GM19455 (cell line): ENCODE measurements around the gene PLA2G12A.

Experiments used
- ATAC-seq: cut with Tn5 transposase; IDR thresholded peaks from one replicate; pipeline ENCODE4 v1.9.1; 2021; ENCODE audit not compliant: unreplicated experiment

The PLA2G12A gene

GRCh38 chr4:109729718-109730618, at the start of gene PLA2G12A:
Gene PLA2G12A (minus strand): TSS chr4:109730070. CDS start chr4:109729809, 261 bp downstream.
- ATAC-seq = peak; percentile 82

- no peak for ATAC-seq
Measured at GRCh38 chr4:109764789-109765402, 35.0 kb upstream of the PLA2G12A start.

GRCh38 chr4:109764376-109764775, 34.5 kb upstream of the PLA2G12A start:
- no peak for ATAC-seq

- ATAC-seq = peak; percentile 42
Measured at GRCh38 chr4:109760682-109761081, 30.8 kb upstream of the PLA2G12A start.

GRCh38 chr4:109755656-109756055, 25.8 kb upstream of the PLA2G12A start:
- ATAC-seq = no peak

- ATAC-seq = no peak
Measured at GRCh38 chr4:109754093-109754857, 24.4 kb upstream of the PLA2G12A start.

GRCh38 chr4:109752525-109752924, 22.7 kb upstream of the PLA2G12A start:
- ATAC-seq = no peak

- no peak for ATAC-seq
Measured at GRCh38 chr4:109751852-109752251, 22.0 kb upstream of the PLA2G12A start.

- no peak for ATAC-seq
Measured at GRCh38 chr4:109750652-109751244, 20.9 kb upstream of the PLA2G12A start.

GRCh38 chr4:109749388-109750082, 19.7 kb upstream of the PLA2G12A start:
- ATAC-seq = no peak

- ATAC-seq = no peak
Measured at GRCh38 chr4:109748114-109748513, 18.2 kb upstream of the PLA2G12A start.

- ATAC-seq = no peak
Measured at GRCh38 chr4:109746728-109747127, 16.9 kb upstream of the PLA2G12A start.

GRCh38 chr4:109745830-109746229, 16.0 kb upstream of the PLA2G12A start:
- no peak for ATAC-seq

GRCh38 chr4:109739547-109739946, 9.7 kb upstream of the PLA2G12A start:
- no peak for ATAC-seq

- no peak for ATAC-seq
Measured at GRCh38 chr4:109738104-109738872, 8.4 kb upstream of the PLA2G12A start.

- no peak for ATAC-seq
Measured at GRCh38 chr4:109735566-109736365, 5.9 kb upstream of the PLA2G12A start.

GRCh38 chr4:109733728-109734127, 3.9 kb upstream of the PLA2G12A start:
- ATAC-seq = no peak

- no peak for ATAC-seq
Measured at GRCh38 chr4:109730619-109731545, 1.0 kb upstream of the PLA2G12A start.
